HG03575 (cell line): ENCODE data around the gene CD68.
A peak's percentile ranks its signal among the peaks of the same experiment; 100 is the strongest.

Experiments
- ATAC-seq: cut with Tn5 transposase; IDR thresholded peaks from one replicate; pipeline ENCODE4 v1.9.1; 2021; ENCODE audit not compliant: unreplicated experiment, insufficient number of reproducible peaks, low FRiP score; ENCODE audit errors: extremely low read depth

The CD68 gene

DNA sequence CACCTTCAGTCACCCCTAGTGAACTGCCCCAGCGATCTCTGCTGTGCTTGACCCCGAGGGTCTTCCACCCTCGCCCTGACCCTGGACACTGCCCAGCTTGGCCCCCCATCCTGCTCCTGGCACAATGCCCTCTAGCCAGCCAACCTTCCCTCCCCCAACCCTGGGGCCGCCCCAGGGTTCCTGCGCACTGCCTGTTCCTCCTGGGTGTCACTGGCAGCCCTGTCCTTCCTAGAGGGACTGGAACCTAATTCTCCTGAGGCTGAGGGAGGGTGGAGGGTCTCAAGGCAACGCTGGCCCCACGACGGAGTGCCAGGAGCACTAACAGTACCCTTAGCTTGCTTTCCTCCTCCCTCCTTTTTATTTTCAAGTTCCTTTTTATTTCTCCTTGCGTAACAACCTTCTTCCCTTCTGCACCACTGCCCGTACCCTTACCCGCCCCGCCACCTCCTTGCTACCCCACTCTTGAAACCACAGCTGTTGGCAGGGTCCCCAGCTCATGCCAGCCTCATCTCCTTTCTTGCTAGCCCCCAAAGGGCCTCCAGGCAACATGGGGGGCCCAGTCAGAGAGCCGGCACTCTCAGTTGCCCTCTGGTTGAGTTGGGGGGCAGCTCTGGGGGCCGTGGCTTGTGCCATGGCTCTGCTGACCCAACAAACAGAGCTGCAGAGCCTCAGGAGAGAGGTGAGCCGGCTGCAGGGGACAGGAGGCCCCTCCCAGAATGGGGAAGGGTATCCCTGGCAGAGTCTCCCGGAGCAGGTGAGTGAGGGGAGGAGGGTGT, 20.7 kb upstream of the CD68 start, which contains the start of gene TNFSF13:
Gene TNFSF13 (plus strand): TSS at position 207 of the 776 bp plus-strand sequence. CDS start 290 bp downstream, at position 497.
- no peak for ATAC-seq

DNA sequence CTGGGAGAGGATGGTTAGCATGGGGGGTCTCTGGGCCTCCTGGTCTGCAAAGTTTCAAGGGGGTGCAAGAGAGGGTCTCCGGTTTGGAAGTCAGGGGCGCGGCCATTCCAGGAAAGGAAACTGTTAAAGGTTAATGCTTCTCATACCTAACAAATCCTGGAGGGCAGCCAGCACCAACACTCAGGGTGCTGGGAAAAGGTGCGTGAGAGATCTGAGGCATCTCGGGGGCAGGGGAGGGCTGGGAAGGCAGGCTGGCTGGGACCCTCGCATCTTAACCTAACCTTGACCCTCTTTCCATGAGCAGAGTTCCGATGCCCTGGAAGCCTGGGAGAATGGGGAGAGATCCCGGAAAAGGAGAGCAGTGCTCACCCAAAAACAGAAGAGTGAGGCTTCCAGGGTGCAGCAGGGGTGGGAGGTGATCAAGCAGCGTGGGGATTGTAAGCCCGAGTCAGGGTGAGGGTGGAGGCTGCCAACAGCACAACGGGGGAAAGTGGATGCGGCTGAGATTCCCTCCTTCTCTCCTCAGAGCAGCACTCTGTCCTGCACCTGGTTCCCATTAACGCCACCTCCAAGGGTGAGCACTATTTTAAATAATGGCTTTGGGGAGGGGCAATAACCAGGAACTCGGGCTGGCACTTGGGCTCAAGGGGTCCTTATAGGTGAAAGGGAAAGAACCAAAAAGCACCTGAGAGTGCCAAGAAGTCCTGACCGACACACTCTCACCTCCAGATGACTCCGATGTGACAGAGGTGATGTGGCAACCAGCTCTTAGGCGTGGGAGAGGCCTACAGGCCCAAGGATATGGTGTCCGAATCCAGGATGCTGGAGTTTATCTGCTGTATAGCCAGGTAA, 19.9 kb upstream of the CD68 start:
- ATAC-seq = no peak

DNA sequence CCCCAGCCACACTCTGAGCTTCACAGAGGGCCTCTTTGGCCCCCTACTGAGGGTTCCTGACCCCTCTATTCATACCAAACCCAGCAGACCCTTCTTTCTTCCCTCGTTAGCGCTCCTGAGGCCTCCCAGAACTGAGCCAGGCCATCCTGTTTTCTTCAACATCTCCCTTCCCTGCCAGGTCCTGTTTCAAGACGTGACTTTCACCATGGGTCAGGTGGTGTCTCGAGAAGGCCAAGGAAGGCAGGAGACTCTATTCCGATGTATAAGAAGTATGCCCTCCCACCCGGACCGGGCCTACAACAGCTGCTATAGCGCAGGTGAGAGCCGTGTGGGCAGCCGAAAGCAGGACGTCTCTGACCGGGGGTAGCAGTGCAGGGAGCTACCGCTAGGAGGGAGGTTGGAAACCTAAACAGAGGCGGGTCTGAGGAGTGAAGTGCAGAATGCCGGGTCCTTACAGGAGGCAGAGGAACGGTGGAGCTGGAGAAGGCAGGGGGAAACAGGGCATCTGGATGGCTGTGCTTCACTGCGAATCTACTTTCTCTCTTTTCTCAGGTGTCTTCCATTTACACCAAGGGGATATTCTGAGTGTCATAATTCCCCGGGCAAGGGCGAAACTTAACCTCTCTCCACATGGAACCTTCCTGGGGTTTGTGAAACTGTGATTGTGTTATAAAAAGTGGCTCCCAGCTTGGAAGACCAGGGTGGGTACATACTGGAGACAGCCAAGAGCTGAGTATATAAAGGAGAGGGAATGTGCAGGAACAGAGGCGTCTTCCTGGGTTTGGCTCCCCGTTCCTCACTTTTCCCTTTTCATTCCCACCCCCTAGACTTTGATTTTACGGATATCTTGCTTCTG, 19.0 kb upstream of the CD68 start:
- ATAC-seq = no peak

DNA sequence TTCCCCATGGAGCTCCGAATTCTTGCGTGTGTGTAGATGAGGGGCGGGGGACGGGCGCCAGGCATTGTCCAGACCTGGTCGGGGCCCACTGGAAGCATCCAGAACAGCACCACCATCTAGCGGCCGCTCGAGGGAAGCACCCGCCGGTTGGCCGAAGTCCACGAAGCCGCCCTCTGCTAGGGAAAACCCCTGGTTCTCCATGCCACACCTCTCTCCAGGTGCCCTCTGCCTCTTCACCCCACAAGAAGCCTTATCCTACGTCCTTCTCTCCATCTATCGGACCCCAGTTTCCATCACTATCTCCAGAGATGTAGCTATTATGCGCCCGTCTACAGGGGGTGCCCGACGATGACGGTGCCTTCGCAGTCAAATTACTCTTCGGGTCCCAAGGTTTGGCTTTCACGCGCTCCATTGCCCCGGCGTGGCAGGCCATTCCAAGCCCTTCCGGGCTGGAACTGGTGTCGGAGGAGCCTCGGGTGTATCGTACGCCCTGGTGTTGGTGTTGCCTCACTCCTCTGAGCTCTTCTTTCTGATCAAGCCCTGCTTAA, 18.3 kb upstream of the CD68 start:
- ATAC-seq = peak; percentile 49

DNA sequence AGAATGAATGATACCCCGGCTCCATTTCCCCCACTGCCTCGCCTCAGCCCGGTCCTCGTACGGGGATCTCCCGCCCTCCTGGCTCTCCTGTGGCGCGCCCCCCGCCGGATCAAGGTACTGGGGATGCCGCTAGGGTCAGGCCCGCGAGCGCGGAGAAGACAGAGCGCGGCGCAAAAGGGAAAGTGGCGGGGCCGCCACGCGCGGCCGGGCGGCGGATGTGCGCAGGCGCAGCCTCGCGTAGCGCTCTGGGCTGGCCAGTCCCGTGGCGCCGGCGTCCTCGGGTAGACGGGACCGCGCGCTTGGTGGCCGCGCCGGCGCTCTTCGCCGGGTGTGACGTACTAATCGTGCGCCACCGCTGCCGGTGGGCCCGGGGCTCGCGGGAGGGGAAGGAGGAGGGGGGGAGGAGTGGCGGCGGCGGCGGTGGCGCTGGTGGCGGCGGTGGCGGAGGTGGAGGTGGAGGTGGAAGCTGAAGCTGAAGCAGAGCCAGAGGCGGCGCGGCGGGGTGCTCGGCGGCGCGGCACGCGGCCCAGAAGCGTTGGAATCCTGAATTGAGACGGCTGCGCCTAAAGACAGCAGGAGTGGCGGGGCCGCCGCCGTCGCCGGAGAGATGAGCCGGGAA, 17.7 kb upstream of the CD68 start, which contains the start of gene SENP3:
Gene SENP3 (plus strand): TSS at position 331 of the 619 bp plus-strand sequence. CDS start 1,158 bp downstream, outside the sequence.
- no peak for ATAC-seq

DNA sequence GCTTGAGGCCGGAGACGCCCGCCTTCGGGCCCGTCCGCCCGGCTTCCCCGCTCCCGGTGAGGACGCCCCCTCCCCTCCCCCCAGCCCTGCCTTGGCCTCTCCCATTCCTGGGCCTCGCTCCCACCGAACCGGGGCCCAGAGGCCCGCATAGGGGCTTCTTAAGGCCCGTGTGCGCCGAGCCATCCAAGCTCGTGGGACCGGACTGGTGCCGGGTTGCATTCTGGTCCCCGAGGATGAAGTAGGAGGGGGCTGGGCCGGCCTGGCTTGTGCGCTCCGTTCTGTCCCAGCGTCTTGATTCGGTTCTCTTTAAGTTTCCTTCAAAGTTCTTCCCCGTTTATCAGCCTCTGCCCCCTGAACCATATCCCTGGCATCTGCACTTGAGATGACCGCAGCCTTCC, 17.2 kb upstream of the CD68 start:
- ATAC-seq = no peak

DNA sequence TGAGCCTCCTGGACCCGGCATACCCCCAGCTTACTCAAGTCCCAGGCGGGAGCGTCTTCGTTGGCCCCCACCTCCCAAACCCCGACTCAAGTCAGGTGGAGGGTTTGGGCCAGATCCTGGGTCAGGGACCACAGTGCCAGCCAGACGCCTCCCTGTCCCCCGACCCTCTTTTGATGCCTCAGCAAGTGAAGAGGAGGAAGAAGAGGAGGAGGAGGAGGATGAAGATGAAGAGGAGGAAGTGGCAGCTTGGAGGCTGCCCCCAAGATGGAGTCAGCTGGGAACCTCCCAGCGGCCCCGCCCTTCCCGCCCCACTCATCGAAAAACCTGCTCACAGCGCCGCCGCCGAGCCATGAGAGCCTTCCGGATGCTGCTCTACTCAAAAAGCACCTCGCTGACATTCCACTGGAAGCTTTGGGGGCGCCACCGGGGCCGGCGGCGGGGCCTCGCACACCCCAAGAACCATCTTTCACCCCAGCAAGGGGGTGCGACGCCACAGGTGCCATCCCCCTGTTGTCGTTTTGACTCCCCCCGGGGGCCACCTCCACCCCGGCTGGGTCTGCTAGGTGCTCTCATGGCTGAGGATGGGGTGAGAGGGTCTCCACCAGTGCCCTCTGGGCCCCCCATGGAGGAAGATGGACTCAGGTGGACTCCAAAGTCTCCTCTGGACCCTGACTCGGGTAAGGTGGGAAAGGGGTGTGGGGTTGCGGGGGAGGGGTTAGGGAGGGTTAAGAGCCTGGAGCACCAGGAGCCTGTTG, 16.1 kb upstream of the CD68 start:
- no peak for ATAC-seq

DNA sequence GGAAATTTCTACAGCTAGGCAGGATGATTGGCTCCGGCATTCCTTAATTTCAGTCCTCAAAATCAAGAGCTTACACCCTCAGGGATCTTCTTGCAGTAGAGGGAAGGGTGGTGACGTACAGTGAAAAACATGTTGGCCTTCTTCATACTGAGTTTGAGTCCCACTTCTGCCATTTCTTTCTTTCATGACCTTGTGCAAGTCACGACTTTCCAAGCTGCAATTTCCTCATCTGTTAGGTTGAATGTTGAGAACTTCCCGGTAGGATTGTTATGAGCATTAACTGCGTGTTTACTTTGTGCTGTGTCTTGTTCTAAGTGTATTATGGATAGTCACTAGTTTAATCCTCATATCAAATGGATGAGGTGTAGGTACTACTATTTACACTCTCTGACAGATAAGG, 9.9 kb upstream of the CD68 start:
- ATAC-seq = no peak

DNA sequence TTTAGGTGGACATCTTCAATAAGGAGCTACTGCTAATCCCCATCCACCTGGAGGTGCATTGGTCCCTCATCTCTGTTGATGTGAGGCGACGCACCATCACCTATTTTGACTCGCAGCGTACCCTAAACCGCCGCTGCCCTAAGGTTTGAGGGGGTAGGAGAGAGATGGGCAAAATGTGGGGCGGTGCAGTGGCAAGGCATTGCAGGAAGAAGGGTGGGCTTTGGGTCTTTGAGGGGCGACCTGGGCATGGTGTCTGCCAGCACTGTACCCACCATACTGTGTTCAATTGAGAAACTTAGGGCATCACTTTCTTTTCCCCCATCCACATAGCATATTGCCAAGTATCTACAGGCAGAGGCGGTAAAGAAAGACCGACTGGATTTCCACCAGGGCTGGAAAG, 9.1 kb upstream of the CD68 start:
- ATAC-seq = no peak

DNA sequence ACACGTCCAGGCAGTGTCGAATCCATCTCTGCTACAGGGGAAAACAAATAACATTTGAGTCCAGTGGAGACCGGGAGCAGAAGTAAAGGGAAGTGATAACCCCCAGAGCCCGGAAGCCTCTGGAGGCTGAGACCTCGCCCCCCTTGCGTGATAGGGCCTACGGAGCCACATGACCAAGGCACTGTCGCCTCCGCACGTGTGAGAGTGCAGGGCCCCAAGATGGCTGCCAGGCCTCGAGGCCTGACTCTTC, 7.2 kb upstream of the CD68 start:
- ATAC-seq = no peak

DNA sequence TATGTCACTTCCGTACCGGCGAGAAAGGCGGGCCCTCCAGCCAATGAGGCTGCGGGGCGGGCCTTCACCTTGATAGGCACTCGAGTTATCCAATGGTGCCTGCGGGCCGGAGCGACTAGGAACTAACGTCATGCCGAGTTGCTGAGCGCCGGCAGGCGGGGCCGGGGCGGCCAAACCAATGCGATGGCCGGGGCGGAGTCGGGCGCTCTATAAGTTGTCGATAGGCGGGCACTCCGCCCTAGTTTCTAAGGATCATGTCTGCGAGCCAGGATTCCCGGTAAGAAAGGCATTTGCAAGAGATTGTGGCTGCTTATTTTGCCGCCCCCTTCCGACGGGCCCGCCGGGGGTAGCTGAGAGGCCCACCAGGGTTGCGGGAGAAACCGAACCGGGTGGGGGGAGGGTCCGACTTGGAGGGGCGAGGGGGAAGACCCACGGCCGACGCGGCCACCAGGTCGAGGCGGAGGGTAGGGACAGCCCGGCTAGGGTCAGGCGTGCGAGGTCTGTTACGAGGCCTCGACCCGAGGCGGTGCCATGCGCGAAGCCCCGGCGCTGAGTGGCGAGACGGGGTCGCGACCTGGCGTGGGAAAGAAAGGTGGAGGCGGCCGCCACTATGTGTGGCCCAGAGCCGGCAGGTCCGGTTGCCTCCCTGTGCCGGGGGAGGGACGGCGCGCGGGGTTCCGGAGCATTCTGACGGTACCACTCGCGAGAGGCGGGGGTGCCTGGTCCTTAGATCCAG, 6.7 kb upstream of the CD68 start:
- ATAC-seq = no peak

DNA sequence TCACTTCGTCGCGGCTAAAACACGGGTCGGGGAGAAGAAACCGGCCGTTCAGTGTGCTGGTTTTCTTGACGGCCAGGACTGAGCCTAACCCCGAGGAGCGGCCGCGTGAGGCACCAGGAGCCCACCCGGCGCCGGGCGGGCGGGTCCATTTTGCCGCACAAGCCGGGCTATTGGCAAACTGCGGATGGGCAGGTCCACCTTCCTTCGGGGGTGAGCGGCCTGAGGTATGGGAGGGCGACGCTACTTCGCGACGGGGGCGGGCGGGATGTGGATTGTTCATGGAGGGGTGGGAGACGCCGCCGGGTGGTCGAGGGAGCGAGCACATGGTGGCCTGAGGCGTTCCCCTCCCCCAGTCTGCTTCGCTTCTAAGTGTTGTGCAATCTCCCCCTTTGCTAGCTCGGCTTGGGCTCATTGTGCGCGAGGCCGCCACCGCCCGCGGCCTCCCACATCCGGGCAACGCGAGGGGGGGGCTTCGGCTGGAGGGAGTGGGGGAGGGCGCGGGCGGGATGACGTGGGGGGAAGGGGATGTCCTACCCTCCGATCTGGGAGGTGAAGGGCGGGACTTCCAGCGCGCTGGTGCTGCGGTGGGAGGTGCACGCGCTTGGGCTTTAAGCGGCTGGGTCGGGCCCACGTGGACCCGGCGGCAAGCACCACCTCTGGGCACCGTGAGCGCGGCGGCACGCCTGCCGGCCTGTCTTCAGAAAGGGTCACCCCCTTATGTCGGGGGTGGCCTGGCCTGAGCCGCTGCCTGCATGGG, 5.9 kb upstream of the CD68 start:
- ATAC-seq = no peak

DNA sequence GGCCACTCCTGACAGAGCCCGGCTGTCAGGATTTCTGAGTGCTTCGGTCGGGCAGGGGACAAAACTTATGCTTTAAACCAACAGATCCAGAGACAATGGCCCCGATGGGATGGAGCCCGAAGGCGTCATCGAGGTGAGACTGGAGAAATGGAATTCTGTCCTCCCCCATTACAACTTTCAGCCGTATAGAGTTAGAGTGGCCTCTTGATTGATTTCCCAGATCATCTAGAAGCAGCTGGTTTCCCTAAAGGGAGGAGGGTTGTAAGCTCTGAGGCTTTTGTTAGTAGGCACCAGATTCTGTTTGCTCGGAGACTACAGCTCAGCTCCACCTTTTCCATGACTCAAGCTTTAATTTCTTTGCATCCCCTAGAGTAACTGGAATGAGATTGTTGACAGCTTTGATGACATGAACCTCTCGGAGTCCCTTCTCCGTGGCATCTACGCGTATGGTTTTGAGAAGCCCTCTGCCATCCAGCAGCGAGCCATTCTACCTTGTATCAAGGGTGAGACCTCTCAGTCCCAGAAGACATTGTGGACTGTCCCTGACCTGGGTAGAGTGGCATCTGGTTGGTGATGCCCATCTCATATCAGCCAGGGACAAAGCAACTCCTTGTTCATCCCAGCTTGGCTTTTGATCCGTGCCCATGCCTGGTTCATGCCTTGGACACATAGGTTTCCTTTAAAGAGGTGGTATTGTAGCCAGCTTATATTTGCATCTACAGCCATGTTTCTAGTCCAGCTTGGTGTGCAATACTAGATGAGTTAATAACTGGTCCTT, 5.1 kb upstream of the CD68 start:
- no peak for ATAC-seq

DNA sequence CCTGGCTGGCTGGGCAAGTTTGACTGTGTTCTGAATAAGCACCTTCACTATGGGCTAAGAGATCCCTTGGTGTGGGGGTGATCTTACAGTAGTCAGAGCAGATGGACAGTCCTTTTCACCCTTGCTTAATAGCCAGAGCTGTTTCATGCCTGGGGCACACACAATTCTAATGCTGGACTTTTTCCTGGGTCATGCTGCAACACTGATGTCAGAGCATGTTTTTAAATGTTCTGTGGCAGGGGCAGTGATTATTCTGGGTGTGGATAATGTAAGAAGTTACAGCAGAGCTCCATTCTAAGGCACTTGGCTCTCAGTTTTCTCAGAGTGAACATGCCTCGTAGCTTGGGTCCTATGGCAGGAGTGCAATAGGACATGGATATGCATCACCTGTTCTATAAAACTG, 4.0 kb upstream of the CD68 start:
- ATAC-seq = no peak

DNA sequence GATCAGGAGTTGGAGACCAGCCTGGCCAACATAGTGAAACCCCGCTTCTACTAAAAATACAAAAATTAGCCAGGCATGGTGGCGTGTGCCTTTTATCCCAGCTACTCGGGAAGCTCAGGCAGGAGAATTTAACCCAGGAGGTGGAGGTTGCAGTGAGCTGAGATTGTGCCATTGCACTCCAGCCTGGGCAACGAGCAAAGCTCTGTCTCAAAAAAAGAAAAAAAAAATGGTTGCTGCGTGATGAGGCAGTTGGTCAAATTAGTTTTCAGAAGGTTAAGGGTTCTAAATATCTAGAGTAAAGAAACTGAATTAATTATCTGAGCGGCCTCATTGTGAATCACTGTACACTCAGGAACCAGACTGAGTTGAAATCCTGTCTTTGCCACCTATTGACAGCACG, 3.5 kb upstream of the CD68 start:
- no peak for ATAC-seq

DNA sequence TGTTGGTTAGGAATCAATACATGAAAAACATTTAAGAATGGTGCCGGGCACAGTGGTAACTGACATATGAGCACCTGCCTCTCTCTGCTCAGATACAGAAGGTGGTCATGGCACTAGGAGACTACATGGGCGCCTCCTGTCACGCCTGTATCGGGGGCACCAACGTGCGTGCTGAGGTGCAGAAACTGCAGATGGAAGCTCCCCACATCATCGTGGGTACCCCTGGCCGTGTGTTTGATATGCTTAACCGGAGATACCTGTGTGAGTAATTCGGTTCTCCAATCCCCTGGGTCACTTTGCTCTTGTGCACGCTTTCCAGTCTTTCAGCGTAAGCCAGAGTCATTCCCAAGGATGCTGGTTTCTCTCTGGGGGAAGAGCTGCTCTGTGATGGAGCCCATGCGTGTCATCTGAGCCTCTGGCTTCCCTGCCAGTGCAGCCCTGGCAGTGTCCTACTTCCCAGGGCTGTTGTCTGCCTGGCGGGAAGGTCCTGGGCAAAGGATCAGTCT, 3.0 kb upstream of the CD68 start:
- ATAC-seq = no peak
